SK-N-SH (cell line): ENCODE measurements around the gene ATP2B2.

Experiments
- CTCF ChIP-seq: fragments of 200-600 bp; sonication (generic); IDR thresholded peaks from 2 replicates; pipeline ENCODE4 v1.6.1; 2017; ENCODE audit warnings: antibody characterized with exemption, mild to moderate bottlenecking, moderate library complexity
- FOXM1 ChIP-seq: IDR thresholded peaks from 2 replicates; pipeline ENCODE4 v1.4.0; 2012; ENCODE audit warnings: low read depth, mild to moderate bottlenecking
- GATA2 ChIP-seq: sonication (generic); formaldehyde crosslinking; IDR thresholded peaks from 2 replicates; pipeline ENCODE4 v1.5.0; 2020; ENCODE audit warnings: mild to moderate bottlenecking, missing genetic modification reagents
- JUND ChIP-seq: IDR thresholded peaks from 2 replicates; pipeline ENCODE4 v1.4.0; 2012
- MAX ChIP-seq: IDR thresholded peaks from 2 replicates; pipeline ENCODE4 v1.4.0; 2012; ENCODE audit warnings: low read depth
- RAD21 ChIP-seq: IDR thresholded peaks from 2 replicates; pipeline ENCODE4 v1.6.1; 2012; ENCODE audit warnings: mild to moderate bottlenecking, low read length
- TAF1 ChIP-seq: IDR thresholded peaks from 2 replicates; pipeline ENCODE4 v1.6.1; 2012; ENCODE audit warnings: low read depth, mild to moderate bottlenecking, low read length, moderate library complexity, borderline replicate concordance

- TF ChIP-seq TAF1 (no peak), CTCF (no peak), FOXM1 (no peak), MAX (no peak), JUND (no peak), RAD21 (no peak), GATA2 (CRISPR knock-in tag) (no peak)
These were observed 76.8 kb downstream of the ATP2B2 start for GRCh38 chr3:10428406-10429091.
